Activated CD4-positive, alpha-beta T cell treated with anti-CD3 and anti-CD28 coated beads, Interleukin-2, amount 10 ng/mL, durations not matched to agents 7 days and 5 days (primary cell): Measurements from ENCODE around the gene C19orf25. TPM values are rescaled to one million over a fixed set of nuclear protein-coding genes. Genes with fewer than 3 reads are reported as not detected.
A peak's percentile ranks its signal among the peaks of the same experiment; 100 is the strongest.

ENCODE experiments used
- CTCF ChIA-PET: fragments of 350-600 bp; sonication (Branson Sonifier 250); formaldehyde crosslinking; loops from one replicate; lab custom pipeline; 2021; ENCODE audit warnings: antibody characterized with exemption; lab: Charles Lee
- POLR2A ChIA-PET: fragments of 350-600 bp; sonication (Branson Sonifier 250); formaldehyde crosslinking; loops from one replicate; lab custom pipeline; 2021; ENCODE audit warnings: antibody characterized with exemption; lab: Charles Lee
- DNase-seq: peaks from one replicate; pipeline ENCODE4 v3.0.0-alpha.2; 2020
- H3K27ac Mint-ChIP-seq: one replicate; pipeline ENCODE4 v1.8.0; 2021; ENCODE audit warnings: mild to moderate bottlenecking, moderate library complexity, mixed read lengths
- H3K27me3 Mint-ChIP-seq: one replicate; pipeline ENCODE4 v1.8.0; 2021; ENCODE audit warnings: mixed read lengths
- H3K36me3 Mint-ChIP-seq: one replicate; pipeline ENCODE4 v1.8.0; 2021; ENCODE audit warnings: low read depth, mixed read lengths
- H3K4me1 Mint-ChIP-seq: one replicate; pipeline ENCODE4 v1.8.0; 2021; ENCODE audit warnings: mixed read lengths
- H3K4me3 Mint-ChIP-seq: one replicate; pipeline ENCODE4 v1.8.0; 2021; ENCODE audit warnings: mild to moderate bottlenecking, moderate library complexity, mixed read lengths
- H3K9me3 Mint-ChIP-seq: one replicate; pipeline ENCODE4 v1.8.0; 2021; ENCODE audit warnings: mixed read lengths
- total RNA-seq, 2 experiments: library from RNA; stranded (reverse); gene quantifications; one replicate each; pipeline ENCODE4 v1.2.3, GENCODE V29; 2021

The C19orf25 gene
- total RNA-seq, 2 experiments from 2014 or later: 33.2 to 40.7 TPM

DNA sequence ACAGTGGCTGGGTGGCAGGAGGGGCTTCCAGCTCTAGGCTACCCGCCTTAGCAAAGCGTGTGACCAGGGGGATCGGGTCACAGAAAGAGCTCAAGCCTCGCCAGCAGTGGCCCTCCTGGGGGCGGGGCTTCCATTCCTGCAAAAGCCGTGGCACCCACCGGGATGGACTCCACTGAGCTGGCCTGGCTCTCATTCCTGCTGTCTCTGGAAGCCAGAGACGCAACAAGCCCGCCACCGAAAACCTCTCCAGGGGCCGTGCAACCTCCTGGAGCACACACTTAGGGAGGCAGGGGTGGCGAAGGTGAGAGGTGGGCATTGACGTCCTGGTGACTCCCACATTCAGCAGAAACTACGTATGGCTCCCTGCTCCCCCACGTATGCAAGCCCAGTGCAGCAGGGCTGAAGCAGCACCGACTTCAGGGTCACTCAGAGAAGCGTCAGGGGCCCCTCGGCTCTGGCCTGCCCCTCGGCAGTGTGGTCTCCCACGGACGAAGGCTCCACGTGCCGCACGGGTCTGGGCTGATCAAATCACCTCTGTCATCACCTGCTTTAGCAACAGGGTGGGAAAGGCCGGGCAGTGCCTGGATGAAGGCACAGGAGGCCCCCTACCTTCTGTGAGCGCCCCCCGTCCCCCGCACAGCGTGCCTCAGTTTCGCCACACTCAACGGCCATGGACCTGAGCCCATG is 3.1 kb downstream of the C19orf25 start:
- ChIA-PET CTCF (interaction anchor here (0.6 to 0.9 kb wide), 2 partner anchors 197 to 616 kb away, joined by 3 to 6 read pairs; no protein-coding TSS in a partner anchor), POLR2A (no interaction called here)
- no peak for DNase-seq
- Mint-ChIP-seq H3K4me1 (peaks cover 31% of the 10 kb centered on the region), H3K36me3 (peaks cover 3% of the 10 kb centered on the region), H3K9me3 (no peaks in the 10 kb centered on the region), H3K27me3 (peaks cover 6% of the 10 kb centered on the region), H3K4me3 (no peak overlapping the region), H3K27ac (no peak overlapping the region)

DNA sequence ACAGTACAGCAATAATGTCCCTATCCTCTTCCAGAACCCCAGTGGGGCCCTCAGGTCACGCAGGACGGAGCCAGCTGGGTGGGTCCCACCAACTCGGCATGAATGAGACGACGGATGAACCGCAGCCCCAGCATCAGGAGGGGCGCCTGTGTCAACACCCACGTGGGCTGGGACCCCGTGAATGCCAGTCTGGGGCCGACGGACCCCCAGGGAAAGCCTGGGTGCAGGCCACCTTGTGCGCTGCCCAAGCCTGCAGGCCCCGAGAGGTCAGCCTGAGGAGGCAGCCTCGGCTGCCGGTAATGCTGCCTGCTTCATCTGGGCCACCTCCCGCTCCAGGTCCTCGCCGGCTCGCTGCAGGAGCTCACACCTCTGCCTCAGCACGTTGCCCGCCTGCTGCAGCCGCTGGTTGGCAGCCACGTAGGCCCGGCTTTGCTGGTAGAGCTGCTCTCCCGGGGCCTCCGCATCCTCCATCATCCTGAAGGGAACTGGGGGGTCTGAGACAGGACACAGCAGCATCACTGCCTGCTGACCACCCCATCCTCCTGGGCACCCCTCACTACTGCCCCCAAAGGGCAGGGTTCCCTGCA is 4.2 kb downstream of the C19orf25 start:
- peaks cover 34% of the 10 kb centered on the region for H3K4me1 Mint-ChIP-seq
- H3K27ac Mint-ChIP-seq: no peak overlapping the region
- peaks cover 3% of the 10 kb centered on the region for H3K36me3 Mint-ChIP-seq
- no peak overlapping the region for H3K4me3 Mint-ChIP-seq
- H3K9me3 Mint-ChIP-seq: no peaks in the 10 kb centered on the region
- POLR2A ChIA-PET: no interaction called here
- DNase-seq: no peak
- CTCF ChIA-PET: interaction anchor here (0.9 kb wide), 2 partner anchors 31 to 198 kb away, joined by 3 read pairs; no protein-coding TSS in a partner anchor
- H3K27me3 Mint-ChIP-seq: peaks cover 10% of the 10 kb centered on the region

DNA sequence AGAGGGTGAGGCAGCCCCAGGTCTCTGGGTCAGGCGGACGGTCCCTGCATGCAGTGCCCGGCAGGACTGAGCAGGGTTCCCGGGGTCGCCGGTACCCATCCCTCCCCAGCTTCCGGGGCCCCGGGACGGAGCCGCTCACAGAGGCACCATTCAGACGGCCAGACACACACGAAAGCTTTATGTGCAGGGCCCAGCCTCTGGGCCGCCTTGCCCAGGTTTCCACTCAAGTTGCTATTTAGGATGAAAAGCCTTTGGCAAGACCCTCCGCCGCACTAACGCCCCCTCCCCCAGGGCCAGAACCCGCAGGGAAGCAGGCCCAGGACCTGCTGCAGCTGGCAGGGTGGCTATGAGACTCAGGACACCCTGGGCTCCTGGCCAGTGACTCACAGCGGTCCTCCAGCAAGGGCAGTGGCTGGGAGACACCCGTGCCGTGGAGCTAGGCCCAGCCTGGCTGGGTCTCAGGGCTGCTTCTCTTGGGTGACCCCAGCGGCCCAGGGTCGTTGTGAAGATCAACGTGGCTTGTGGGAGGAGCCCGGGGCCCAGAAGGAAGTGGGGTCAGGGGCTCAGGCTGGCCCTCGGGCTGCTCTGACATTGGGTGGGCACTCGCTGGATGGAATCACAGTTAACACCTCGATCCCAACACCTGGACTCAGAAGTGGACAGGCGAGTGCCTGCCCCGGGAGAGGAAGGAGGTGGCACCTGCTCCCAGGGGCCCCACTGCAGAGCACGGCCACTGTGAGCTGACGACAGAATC is 4.8 kb downstream of the C19orf25 start:
- ChIA-PET POLR2A (no interaction called here), CTCF (interaction anchor here (0.8 to 0.9 kb wide), 2 partner anchors 18 to 30 kb away, joined by 3 read pairs; no protein-coding TSS in a partner anchor)
- no peak overlapping the region for H3K27ac Mint-ChIP-seq
- no peak overlapping the region for H3K4me3 Mint-ChIP-seq
- H3K36me3 Mint-ChIP-seq: peaks cover 3% of the 10 kb centered on the region
- peaks cover 10% of the 10 kb centered on the region for H3K27me3 Mint-ChIP-seq
- H3K4me1 Mint-ChIP-seq: peaks cover 29% of the 10 kb centered on the region
- H3K9me3 Mint-ChIP-seq: no peaks in the 10 kb centered on the region
- no peak for DNase-seq

DNA sequence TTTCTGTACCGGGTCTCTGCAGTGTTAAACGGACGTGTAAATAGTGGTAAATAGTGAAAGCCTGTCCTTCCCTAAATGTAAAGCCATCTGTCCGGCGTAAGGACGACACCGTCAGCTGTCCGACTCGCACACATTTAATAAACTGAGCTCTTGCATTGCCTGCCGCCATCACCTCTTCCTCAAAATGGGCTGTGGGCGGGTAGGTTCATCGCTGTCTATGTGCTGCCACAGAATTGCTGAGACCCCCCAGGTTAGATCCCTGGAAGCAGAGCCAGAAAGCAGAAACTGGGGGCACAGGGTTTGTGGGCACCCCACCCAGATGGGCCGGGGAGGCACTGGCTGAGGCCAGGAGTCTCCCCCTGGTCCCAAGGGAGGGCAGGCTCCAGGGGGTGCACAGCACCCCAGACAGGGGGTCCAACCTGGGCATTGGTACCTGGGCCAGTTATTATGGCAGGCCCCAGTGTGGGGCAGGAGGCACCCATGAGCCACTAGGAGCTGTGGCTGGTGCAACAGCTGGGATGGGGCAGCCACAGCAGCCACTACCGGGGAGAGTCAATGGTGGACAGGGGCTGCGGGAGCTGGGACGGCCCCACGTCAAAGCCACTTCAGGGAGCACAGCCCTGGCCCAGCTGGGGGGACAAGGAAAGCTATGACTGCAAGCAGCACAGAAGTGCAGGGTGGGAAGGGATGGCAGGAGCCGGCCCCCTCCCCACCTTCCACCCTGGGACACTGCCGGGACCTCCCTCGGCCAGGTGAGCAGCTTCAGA is 5.7 kb downstream of the C19orf25 start:
- Mint-ChIP-seq H3K27ac (no peak overlapping the region), H3K27me3 (peaks cover 12% of the 10 kb centered on the region), H3K4me3 (no peak overlapping the region), H3K36me3 (no peaks in the 10 kb centered on the region), H3K9me3 (no peaks in the 10 kb centered on the region), H3K4me1 (peaks cover 26% of the 10 kb centered on the region)
- no peak for DNase-seq
- ChIA-PET POLR2A (no interaction called here), CTCF (interaction anchor here (0.8 to 1.7 kb wide), 2 partner anchors 17 to 273 kb away, joined by 3 read pairs; no protein-coding TSS in a partner anchor)

DNA sequence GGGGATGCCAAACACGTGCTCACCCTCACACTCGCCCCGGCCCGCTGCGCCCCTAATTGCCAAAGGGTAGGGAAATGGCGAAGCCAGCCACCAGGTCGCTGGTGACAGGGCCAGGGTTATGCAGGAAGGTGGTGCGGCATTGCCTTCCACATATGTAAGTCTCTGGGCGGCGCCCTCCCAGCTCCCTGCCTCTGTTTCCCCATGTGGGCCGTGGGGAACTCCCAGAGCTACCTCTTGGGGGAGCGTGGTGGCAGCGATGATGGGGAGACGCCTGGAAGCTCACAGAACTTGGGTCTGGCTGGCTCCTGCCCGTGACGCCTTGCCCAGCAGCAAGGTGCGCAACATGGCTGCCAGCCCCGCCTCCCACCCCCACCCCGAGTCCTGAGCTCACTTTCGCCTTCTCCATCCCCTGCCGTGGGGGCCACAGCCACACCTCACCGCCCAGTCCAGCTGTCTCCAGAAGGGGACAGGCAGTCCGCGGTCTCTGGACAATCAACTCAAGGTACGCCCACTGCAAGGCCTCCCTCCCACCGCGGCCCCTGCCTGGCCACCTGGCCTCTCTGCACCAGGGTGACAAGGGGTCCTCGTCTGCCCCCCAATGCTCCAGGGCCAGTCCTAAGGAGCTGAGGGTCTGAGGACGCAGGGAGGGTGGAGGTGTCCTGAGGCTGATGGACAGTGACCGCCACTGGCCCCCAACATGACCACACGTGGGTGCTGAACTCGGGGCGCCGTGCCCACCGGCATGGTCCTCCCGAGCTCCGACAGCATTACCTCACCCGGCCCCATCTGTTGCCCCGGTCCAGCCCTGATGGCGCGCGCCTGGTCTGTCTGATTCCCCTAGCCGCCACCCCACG is 6.6 kb downstream of the C19orf25 start:
- H3K36me3 Mint-ChIP-seq: no peaks in the 10 kb centered on the region
- peaks cover 19% of the 10 kb centered on the region for H3K4me1 Mint-ChIP-seq
- H3K4me3 Mint-ChIP-seq: no peak overlapping the region
- CTCF ChIA-PET: interaction anchor here (1.3 to 1.7 kb wide), 3 partner anchors 14 to 274 kb away, joined by 3 to 4 read pairs (median 3); partner anchors contain the start of gene REEP6
- H3K9me3 Mint-ChIP-seq: no peaks in the 10 kb centered on the region
- peaks cover 12% of the 10 kb centered on the region for H3K27me3 Mint-ChIP-seq
- DNase-seq: no peak
- POLR2A ChIA-PET: no interaction called here
- H3K27ac Mint-ChIP-seq: no peak overlapping the region

DNA sequence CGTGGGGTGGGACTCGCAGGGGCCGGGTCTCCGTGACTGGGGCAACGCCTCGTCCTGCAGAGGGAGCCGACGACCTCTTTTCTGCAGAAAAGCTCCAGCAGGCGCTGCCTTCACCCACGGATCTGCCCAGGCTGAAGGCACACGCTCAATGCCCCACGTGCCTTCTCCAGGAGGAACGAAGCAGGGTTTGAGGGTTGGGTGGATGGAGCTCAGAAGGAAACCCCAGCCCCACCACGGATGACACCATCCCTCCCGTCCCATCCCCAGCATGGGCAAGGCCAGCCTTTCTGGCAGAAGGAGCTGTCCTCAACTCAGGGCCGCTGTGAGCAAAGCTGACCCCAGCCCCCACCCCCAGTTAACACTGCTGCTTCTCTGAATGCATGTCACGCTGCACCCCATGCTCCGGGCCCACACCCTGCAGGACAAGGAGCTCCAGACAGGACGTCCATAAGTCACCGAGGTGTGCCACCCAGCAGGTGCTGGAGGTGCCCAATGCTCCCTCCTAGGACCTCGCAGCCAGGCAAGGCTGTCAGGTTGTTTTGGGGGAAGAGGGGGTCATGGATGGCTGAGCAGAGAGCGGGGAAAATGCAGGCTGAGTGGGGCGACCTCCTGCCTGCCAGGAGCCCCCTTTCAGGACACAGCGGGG is 7.4 kb downstream of the C19orf25 start:
- POLR2A ChIA-PET: no interaction called here
- H3K27ac Mint-ChIP-seq: no peak overlapping the region
- H3K4me1 Mint-ChIP-seq: peaks cover 15% of the 10 kb centered on the region
- no peak for DNase-seq
- H3K36me3 Mint-ChIP-seq: no peaks in the 10 kb centered on the region
- H3K4me3 Mint-ChIP-seq: peak overlapping the region; percentile 27
- H3K27me3 Mint-ChIP-seq: peaks cover 13% of the 10 kb centered on the region
- CTCF ChIA-PET: interaction anchor here (1.3 to 1.7 kb wide), 4 partner anchors 13 to 275 kb away, joined by 3 to 6 read pairs (median 4); partner anchors contain the start of gene REEP6
- no peaks in the 10 kb centered on the region for H3K9me3 Mint-ChIP-seq

DNA sequence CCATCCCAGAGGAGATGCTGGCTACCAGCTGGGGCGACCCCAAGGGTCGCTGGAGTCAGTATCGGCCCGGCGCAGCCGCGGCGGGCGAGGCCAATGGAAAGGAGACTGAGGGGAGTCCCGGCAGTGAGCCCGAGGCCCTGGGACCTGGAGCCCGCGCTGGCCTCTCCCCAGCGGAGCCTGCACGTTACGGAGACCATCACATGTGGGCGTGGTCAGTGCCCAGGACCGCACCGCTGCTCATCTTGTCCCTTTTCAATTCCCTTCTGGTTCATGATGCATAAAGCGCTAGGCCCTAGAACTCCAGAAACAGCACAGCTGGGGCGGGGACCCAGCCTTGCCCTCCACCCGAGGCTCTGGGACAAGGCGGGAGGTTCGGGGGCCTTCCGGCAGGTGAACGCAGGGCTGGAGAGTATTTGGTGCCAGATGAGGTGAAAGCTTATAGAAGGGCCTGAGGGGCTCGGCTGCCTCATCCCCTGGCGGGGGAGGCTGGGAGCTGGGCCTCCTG is 8.0 kb downstream of the C19orf25 start:
- peaks cover 14% of the 10 kb centered on the region for H3K27me3 Mint-ChIP-seq
- no peak for DNase-seq
- no peaks in the 10 kb centered on the region for H3K36me3 Mint-ChIP-seq
- POLR2A ChIA-PET: no interaction called here
- H3K4me1 Mint-ChIP-seq: peaks cover 13% of the 10 kb centered on the region
- no peak overlapping the region for H3K27ac Mint-ChIP-seq
- H3K9me3 Mint-ChIP-seq: no peaks in the 10 kb centered on the region
- CTCF ChIA-PET: interaction anchor here (1.3 to 1.5 kb wide), 3 partner anchors 13 to 20 kb away, joined by 3 to 6 read pairs (median 4); partner anchors contain the start of gene REEP6
- peak overlapping the region; percentile 27 for H3K4me3 Mint-ChIP-seq

DNA sequence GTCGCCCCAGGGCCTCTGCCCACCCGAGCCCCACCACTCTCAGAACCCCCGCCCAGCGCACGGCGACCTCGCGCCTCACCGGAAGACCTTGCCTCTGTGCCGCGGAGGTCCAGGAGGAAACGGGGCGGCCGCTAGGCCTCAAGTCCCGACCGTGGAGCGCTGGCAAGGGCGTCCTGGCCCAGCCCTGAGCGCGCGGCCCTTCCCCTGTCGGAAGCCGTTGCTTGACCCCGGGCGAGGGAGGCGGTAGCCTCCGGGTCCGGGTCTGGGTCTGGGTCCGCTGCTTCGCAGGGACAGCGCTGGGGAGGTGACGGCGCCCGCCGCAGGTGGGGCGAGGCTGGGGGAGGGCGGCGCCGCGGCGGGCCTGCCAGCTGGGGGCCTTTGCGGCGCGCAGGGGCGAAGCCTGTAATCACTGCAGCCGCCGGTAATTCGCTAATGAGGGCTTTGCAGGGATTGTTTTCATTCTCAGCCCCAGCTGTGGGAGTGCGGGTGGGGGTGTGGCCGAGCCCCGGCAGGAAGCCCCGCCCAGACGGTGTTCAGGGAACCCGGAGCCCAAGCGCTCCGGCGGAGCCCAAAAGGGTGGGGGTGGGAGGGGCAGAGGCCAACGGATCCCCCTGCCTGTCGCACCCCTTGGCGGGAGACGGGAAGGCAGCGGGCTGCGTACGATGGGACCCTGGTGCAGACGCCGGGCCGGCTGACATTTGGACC is 8.6 kb downstream of the C19orf25 start:
- H3K27me3 Mint-ChIP-seq: peaks cover 14% of the 10 kb centered on the region
- peak; percentile 77 for DNase-seq
- no peaks in the 10 kb centered on the region for H3K9me3 Mint-ChIP-seq
- H3K4me1 Mint-ChIP-seq: peaks cover 13% of the 10 kb centered on the region
- H3K4me3 Mint-ChIP-seq: peak overlapping the region; percentile 44
- peak overlapping the region; percentile 68 for H3K27ac Mint-ChIP-seq
- no peaks in the 10 kb centered on the region for H3K36me3 Mint-ChIP-seq
- ChIA-PET POLR2A (no interaction called here), CTCF (interaction anchor here (1.5 kb wide), 1 partner anchor 15 kb away, joined by 6 read pairs; no protein-coding TSS in a partner anchor)

DNA sequence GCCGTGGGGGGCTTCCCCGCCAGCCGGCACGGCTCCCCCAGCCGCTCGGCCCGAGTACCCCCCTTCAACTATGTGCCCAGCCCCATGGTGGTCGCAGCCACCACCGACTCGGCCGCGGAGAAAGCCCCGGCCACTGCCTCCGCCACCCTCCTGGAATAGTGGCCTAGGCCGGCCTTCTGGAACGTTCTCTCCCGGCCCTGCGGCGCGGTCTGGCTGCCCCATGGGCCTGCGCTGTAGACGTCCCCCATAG is 9.0 kb downstream of the C19orf25 start:
- POLR2A ChIA-PET: no interaction called here
- H3K4me1 Mint-ChIP-seq: peaks cover 13% of the 10 kb centered on the region
- CTCF ChIA-PET: no interaction called here
- peaks cover 14% of the 10 kb centered on the region for H3K27me3 Mint-ChIP-seq
- no peak for DNase-seq
- no peaks in the 10 kb centered on the region for H3K36me3 Mint-ChIP-seq
- peak overlapping the region; percentile 68 for H3K27ac Mint-ChIP-seq
- no peaks in the 10 kb centered on the region for H3K9me3 Mint-ChIP-seq
- H3K4me3 Mint-ChIP-seq: peak overlapping the region; percentile 44

DNA sequence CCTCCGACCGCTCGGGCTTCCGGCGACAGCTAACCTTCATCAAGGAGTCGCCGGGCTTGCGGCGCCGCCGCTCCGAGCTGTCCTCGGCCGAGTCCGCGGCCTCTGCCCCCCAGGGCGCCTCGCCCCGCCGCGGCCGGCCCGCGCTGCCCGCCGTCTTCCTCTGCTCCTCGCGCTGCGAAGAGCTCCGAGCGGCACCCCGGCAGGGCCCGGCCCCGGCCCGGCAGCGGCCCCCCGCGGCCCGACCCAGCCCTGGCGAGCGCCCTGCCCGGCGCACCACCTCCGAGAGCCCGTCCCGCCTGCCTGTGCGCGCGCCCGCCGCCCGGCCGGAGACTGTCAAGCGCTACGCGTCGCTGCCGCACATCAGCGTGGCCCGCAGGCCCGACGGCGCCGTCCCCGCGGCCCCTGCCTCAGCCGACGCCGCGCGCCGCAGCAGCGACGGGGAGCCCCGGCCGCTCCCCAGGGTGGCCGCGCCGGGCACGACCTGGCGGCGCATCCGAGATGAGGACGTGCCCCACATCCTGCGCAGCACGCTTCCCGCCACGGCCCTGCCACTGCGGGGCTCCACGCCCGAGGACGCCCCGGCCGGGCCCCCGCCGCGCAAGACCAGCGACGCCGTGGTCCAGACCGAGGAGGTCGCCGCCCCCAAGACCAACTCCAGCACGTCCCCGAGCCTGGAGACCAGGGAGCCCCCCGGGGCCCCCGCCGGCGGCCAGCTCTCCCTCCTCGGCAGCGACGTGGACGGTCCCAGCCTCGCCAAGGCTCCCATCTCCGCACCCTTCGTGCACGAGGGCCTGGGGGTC is 9.6 kb downstream of the C19orf25 start:
- no peaks in the 10 kb centered on the region for H3K9me3 Mint-ChIP-seq
- H3K4me3 Mint-ChIP-seq: no peak overlapping the region
- POLR2A ChIA-PET: interaction anchor here (0.6 to 1.0 kb wide), 2 partner anchors 12 to 141 kb away, joined by 3 to 4 read pairs; no protein-coding TSS in a partner anchor
- CTCF ChIA-PET: interaction anchor here (0.9 to 1.4 kb wide), 3 partner anchors 8 to 22 kb away, joined by 3 to 4 read pairs (median 3); partner anchors contain the start of gene REEP6
- no peak for DNase-seq
- peaks cover 13% of the 10 kb centered on the region for H3K4me1 Mint-ChIP-seq
- H3K27me3 Mint-ChIP-seq: peaks cover 14% of the 10 kb centered on the region
- H3K36me3 Mint-ChIP-seq: no peaks in the 10 kb centered on the region
- no peak overlapping the region for H3K27ac Mint-ChIP-seq
